Panc1 (cell line): ENCODE data around the gene ARL14. TPM values are rescaled to one million over a fixed set of nuclear protein-coding genes. Genes with fewer than 3 reads are reported as not detected.

ENCODE experiments used
- ATAC-seq: fragments of 200-7000 bp; cut with Tn5 transposase; 2 replicates; pipeline ENCODE4 v1.9.1; 2020; ENCODE audit warnings: mild to moderate bottlenecking, moderate library complexity
- BruUV-seq: library from RNA; stranded (reverse); fragments of 400-500 nt; replicated peaks from 2 replicates; lab custom pipeline; 2021; lab: Mats Ljungman, UMichigan
- CTCF ChIA-PET: fragments of 300-600 bp; sonication (Branson Sonifier 250); formaldehyde crosslinking; loops from one replicate; lab custom pipeline; 2022; ENCODE audit warnings: antibody characterized with exemption; lab: Charles Lee
- POLR2A ChIA-PET: fragments of 300-600 bp; sonication (Branson Sonifier 250); formaldehyde crosslinking; loops from one replicate; lab custom pipeline; 2022; ENCODE audit warnings: antibody characterized with exemption; lab: Charles Lee
- DNase-seq: peaks from one replicate; pipeline ENCODE4 v3.0.0-alpha.2; 2010; ENCODE audit warnings: low read depth, low spot score
- H3K27ac ChIP-seq: 2 replicates; pipeline ENCODE4 v1.5.1; 2011; ENCODE audit warnings: mild to moderate bottlenecking, low read length, inconsistent platforms
- H3K27me3 ChIP-seq: fragments of 200-500 bp; sonication (Bioruptor generic); 2 replicates; pipeline ENCODE4 v1.6.0; 2014; ENCODE audit warnings: low read length, inconsistent platforms; ENCODE audit not compliant: control insufficient read depth, insufficient read depth
- H3K36me3 ChIP-seq: fragments of 200-500 bp; sonication (Bioruptor generic); 2 replicates; pipeline ENCODE4 v1.5.1; 2014; ENCODE audit warnings: inconsistent platforms, mild to moderate bottlenecking, low read length, moderate library complexity; ENCODE audit not compliant: control insufficient read depth, insufficient read depth
- H3K4me1 ChIP-seq: 2 replicates; pipeline ENCODE4 v1.5.1; 2011; ENCODE audit warnings: inconsistent platforms, mild to moderate bottlenecking, low read length, moderate library complexity; ENCODE audit not compliant: control insufficient read depth, insufficient read depth
- H3K4me3 ChIP-seq, 2 experiments: 2 replicates each; pipeline ENCODE4 v1.5.1; 2011 to 2012; ENCODE audit warnings: low read depth in 2 of 2, low read length in 2 of 2, mild to moderate bottlenecking in 2 of 2, inconsistent platforms in 1 of 2, moderate library complexity in 1 of 2
- H3K9me3 ChIP-seq: fragments of 200-500 bp; sonication (Bioruptor generic); 2 replicates; pipeline ENCODE4 v1.5.1; 2014; ENCODE audit warnings: low read depth, mild to moderate bottlenecking, inconsistent platforms, low read length, moderate library complexity; ENCODE audit not compliant: control insufficient read depth, insufficient read depth
- CTCF ChIP-seq: fragments of 450-650 bp; IDR thresholded peaks from 2 replicates; pipeline ENCODE4 v1.5.1; 2017; ENCODE audit warnings: mild to moderate bottlenecking
- POLR2AphosphoS5 ChIP-seq: IDR thresholded peaks from 2 replicates; pipeline ENCODE4 v1.6.1; 2012; ENCODE audit warnings: mild to moderate bottlenecking, low read depth, low read length, moderate library complexity
- REST ChIP-seq, 2 experiments: IDR thresholded peaks; 2 replicates each; pipeline ENCODE4 v1.6.1; 2011 to 2012; ENCODE audit warnings: low read depth in 2 of 2, control low read depth in 1 of 2, low read length in 1 of 2, mild to moderate bottlenecking in 1 of 2, moderate library complexity in 1 of 2; ENCODE audit not compliant: insufficient read depth in 1 of 2
- SIN3A ChIP-seq: IDR thresholded peaks from 2 replicates; pipeline ENCODE4 v1.6.1; 2012; ENCODE audit warnings: low read depth, mild to moderate bottlenecking, low read length, moderate library complexity, borderline replicate concordance; ENCODE audit not compliant: insufficient read depth
- TCF7L2 ChIP-seq: IDR thresholded peaks from 2 replicates; pipeline ENCODE4 v1.6.1; 2011; ENCODE audit warnings: mild to moderate bottlenecking, low read depth, low read length, inconsistent platforms
- in situ Hi-C: cut with HindIII; loops from 2 replicates; pipeline ENCODE4 v1.10.0; 2016; ENCODE audit warnings: low sequenced_read_pairs, low pct_unique_long_range_greater_than_20kb
- intact Hi-C: fragments of 100-400 bp; cut with micrococcal nuclease; formaldehyde crosslinking; loops from one replicate; pipeline ENCODE4 v1.10.0; 2022; ENCODE audit not compliant: unreplicated experiment
- total RNA-seq: library from RNA; stranded (reverse); gene quantifications from one replicate; pipeline ENCODE4 v1.2.1, GENCODE V29; 2021; ENCODE audit not compliant: unreplicated experiment

The ARL14 gene
- total RNA-seq, 1 experiment from 2014 or later: 2.5 TPM

DNA sequence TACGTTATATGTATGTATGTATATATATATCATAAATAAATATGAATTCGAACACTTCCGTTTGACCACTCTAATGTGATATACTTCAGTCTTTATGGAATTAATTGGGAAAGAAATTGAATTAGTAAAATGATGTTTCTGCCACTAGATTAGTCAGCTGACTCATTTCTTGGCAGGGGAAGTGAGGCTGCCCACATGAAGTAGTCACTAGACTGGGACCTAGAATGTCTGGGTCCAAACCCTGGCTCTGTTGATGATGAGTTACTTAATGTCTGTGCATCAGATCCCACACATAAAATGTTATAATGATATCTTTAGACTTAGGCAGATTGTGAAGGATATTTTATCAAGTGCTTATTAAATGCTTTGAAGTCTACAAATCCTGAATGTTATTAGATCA, 27.4 kb upstream of the ARL14 start:
- CTCF ChIA-PET: no interaction called here
- Histone ChIP-seq H3K9me3 (no peaks in the 10 kb centered on the region), H3K27ac (no peak overlapping the region), H3K4me3 (no peak overlapping the region), H3K36me3 (no peaks in the 10 kb centered on the region), H3K4me1 (0 out of 2 replicates have a peak, but pooled peaks cover 1% of the 10 kb centered on the region), H3K27me3 (no peaks in the 10 kb centered on the region)
- no peak for TF ChIP-seq CTCF
- no peak for TF ChIP-seq SIN3A
- POLR2A ChIA-PET: no interaction called here
- intact Hi-C loops: no loop called here
- DNase-seq: no peak
- ATAC-seq: no peak
- in situ Hi-C loops: no loop called here
- no TSS peak for BruUV-seq

- DNase-seq: no peak
- intact Hi-C loops (no loop called here), in situ Hi-C loops (no loop called here)
- BruUV-seq: no TSS peak
- CTCF ChIA-PET: no interaction called here
- Histone ChIP-seq H3K27ac (no peak overlapping the region), H3K4me3 (no peak overlapping the region), H3K27me3 (no peaks in the 10 kb centered on the region), H3K9me3 (no peaks in the 10 kb centered on the region), H3K36me3 (no peaks in the 10 kb centered on the region), H3K4me1 (no peaks in the 10 kb centered on the region)
- peak; percentile 52 for TF ChIP-seq CTCF
- TF ChIP-seq REST (IDR thresholded peaks at IDR 0.05; ENCODE audit: insufficient read depth in 1 of 2, low read depth in 2 of 2, low read length in 1 of 2): no peak
- no peak for TF ChIP-seq TCF7L2
- POLR2A ChIA-PET: interaction anchor here (0.5 kb wide), 1 partner anchor 22 kb away, joined by 3 read pairs; no protein-coding TSS in a partner anchor
- ATAC-seq: peak; percentile 79; the same call in 1 of the 2 replicates
Measured at GRCh38 chr3:160653512-160653911, 23.4 kb upstream of the ARL14 start.

DNA sequence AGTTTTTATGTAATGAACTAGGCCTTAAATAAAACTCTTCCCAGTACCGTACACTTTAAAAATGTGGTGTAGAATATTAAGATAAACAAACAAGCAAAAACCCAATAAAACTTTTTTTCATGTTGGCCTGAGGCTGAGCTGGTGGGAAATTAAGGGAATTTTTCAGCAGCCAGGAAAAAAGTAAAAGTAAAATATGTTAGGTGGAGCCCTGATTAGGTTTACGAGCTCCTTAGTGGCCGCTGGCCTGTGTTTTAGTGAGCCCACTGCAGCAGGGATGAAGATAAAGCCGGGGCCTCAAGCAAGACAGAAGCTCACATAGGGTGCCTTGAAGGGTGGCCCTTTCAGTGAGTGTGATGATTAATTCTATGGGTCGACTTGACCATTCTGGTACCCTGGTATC, 16.1 kb upstream of the ARL14 start:
- Histone ChIP-seq H3K36me3 (no peaks in the 10 kb centered on the region), H3K27ac (peak overlapping the region; percentile 8; the same call in 1 of the 2 replicates), H3K9me3 (no peaks in the 10 kb centered on the region; the same call in 1 of the 2 replicates), H3K4me3 (no peak overlapping the region), H3K27me3 (no peaks in the 10 kb centered on the region), H3K4me1 (peaks cover 5% of the 10 kb centered on the region; the same call in 1 of the 2 replicates)
- ChIA-PET CTCF (no interaction called here), POLR2A (no interaction called here)
- ATAC-seq (no peak), DNase-seq (no peak)
- in situ Hi-C loops: no loop called here
- no TSS peak for BruUV-seq
- intact Hi-C loops: no loop called here
- TF ChIP-seq SIN3A: no peak
- TF ChIP-seq REST (IDR thresholded peaks at IDR 0.05; ENCODE audit: insufficient read depth in 1 of 2, low read depth in 2 of 2, low read length in 1 of 2): no peak
- TF ChIP-seq TCF7L2: no peak
- TF ChIP-seq CTCF: no peak
- TF ChIP-seq POLR2AphosphoS5: no peak
